ENCODE results near the gene IBA57. TPM values are rescaled to one million over a fixed set of nuclear protein-coding genes. Genes with fewer than 3 reads are reported as not detected.
A peak's percentile ranks its signal among the peaks of the same experiment; 100 is the strongest.

The IBA57 gene
- total RNA-seq, 1 donor = 4.7 TPM

DNA sequence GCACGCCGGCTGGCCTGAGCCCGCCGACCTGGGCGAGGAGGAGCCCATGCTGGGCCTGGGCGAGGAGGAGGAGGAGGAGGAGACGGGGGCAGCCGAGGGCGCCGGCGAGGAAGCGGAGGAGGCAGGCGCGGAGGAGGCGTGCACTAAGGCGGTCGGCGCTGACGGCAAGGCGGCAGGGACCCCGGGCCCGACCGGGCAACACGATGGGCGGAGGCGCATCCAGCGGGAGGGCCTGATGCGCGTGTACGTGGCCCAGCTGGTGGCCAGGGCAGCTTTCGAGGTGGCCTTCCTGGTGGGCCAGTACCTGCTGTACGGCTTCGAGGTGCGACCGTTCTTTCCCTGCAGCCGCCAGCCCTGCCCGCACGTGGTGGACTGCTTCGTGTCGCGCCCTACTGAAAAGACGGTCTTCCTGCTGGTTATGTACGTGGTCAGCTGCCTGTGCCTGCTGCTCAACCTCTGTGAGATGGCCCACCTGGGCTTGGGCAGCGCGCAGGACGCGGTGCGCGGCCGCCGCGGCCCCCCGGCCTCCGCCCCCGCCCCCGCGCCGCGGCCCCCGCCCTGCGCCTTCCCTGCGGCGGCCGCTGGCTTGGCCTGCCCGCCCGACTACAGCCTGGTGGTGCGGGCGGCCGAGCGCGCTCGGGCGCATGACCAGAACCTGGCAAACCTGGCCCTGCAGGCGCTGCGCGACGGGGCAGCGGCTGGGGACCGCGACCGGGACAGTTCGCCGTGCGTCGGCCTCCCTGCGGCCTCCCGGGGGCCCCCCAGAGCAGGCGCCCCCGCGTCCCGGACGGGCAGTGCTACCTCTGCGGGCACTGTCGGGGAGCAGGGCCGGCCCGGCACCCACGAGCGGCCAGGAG is 7.2 kb upstream of the IBA57 start:
- no peaks in the 10 kb centered on the region for H3K9me3 ChIP-seq (ENCODE audit: low read depth, low read length)
- no peak overlapping the region for H3K4me3 ChIP-seq (ENCODE audit: low read length)
- peaks cover 18% of the 10 kb centered on the region for H3K4me1 ChIP-seq (ENCODE audit: insufficient read depth, low read length)
- H3K27me3 ChIP-seq (ENCODE audit: insufficient read depth, low read length) = no peaks in the 10 kb centered on the region

DNA sequence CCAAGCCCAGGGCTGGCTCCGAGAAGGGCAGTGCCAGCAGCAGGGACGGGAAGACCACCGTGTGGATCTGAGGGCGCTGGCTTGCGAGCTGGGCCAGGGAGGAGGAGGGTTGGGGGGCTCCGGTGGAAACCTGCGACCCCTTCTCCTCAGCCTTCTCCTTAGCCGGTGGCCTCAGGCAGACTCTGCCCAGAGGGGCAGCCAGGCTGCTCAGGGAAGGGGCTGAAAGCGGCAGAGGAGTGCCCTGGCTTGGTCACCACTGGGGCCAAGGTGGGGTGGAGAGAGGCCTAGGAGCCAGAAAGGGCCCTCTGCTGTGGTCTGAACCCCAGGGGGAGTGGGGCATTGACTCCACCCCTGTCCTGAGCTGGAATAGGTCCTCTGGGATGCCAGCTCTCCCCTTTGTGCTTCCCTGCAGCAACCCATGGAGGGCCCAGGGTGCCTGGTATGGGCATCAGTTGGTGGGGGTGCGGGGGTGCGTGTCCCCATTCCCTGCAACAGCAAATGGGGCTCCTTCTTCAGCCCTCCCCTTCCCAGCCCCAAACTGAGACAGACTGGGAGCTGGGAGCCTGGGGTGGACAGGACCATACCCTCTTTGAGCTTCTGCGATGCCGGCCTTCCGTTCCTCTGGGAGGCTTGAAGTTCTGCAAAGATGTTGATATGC is 6.5 kb upstream of the IBA57 start:
- no peaks in the 10 kb centered on the region for H3K9me3 ChIP-seq (ENCODE audit: low read depth, low read length)
- H3K4me1 ChIP-seq (ENCODE audit: insufficient read depth, low read length) = peaks cover 20% of the 10 kb centered on the region
- H3K4me3 ChIP-seq (ENCODE audit: low read length) = no peak overlapping the region
- no peaks in the 10 kb centered on the region for H3K27me3 ChIP-seq (ENCODE audit: insufficient read depth, low read length)

DNA sequence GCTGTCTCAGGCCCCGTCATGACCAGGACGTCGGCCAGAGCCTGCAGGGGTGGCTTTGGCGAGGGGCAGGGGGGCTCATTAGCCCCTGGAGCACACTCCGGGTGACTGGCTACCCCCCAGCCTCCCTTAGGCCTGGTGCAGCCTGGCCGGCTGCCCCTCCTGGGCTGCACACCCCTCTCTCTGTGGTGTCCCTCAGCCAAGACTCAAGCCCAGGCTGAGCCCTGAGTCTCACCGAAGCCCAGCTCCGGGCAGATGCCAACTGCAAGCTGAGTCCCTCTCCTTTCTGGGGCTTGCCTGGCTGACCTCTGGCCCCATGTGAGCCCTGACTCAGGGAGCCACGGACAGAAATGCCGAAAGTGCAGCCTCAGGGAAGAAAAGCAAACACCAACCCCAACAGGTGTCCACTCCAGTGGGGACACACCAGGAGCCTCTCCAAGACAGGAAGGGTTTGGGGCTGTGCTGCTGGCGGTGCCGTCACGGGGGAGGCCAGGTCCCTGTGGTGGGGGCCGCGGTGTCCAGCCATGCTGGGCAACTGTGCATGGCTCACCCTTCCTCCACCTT is 5.3 kb upstream of the IBA57 start:
- H3K4me3 ChIP-seq (ENCODE audit: low read length) = no peak overlapping the region
- H3K27me3 ChIP-seq (ENCODE audit: insufficient read depth, low read length) = no peaks in the 10 kb centered on the region
- H3K9me3 ChIP-seq (ENCODE audit: low read depth, low read length) = no peaks in the 10 kb centered on the region
- peaks cover 31% of the 10 kb centered on the region for H3K4me1 ChIP-seq (ENCODE audit: insufficient read depth, low read length)

DNA sequence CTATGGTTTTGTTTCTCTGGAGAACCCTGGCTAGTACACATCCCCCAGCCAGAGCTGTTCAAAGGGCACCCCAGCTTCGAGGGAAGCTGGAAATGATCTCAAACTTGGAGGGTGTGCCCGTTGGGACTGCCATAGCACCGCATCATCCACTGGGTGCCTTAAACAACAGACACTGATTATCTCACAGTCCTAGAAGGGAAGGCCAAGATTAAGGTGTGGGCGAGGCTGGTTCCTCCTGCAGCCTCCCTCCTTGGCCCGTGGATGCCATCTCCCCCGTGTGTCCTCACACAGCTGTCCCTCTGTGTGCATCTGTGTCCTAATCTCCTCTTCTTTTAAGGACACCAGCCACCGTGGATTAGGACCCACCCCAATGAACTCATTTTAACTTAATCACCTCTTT is 4.2 kb upstream of the IBA57 start:
- H3K4me1 ChIP-seq (ENCODE audit: insufficient read depth, low read length) = peaks cover 33% of the 10 kb centered on the region
- no peak overlapping the region for H3K4me3 ChIP-seq (ENCODE audit: low read length)
- H3K9me3 ChIP-seq (ENCODE audit: low read depth, low read length) = no peaks in the 10 kb centered on the region
- no peaks in the 10 kb centered on the region for H3K27me3 ChIP-seq (ENCODE audit: insufficient read depth, low read length)

DNA sequence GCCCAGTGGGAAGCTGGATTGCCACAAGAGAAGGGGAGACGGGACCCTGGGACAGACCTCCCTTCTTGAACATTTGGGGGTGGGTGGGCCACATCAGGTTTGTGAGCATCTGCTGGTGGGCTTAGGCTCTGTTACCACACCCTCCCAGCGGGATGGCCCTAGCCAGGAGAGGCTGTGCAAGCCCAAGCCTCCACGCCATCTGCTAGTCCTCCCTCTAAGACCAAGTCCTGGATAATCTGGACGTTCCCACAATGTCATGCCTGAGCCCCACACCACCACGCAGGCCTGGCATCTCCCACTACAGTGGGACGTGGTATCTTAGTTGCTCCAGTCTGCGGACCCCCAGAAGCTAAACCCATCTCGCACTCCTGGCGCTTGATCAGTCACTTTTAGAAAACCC is 3.7 kb upstream of the IBA57 start:
- Histone ChIP-seq H3K27me3 (ENCODE audit: insufficient read depth, low read length) (no peaks in the 10 kb centered on the region), H3K4me1 (ENCODE audit: insufficient read depth, low read length) (peaks cover 38% of the 10 kb centered on the region), H3K9me3 (ENCODE audit: low read depth, low read length) (no peaks in the 10 kb centered on the region), H3K4me3 (ENCODE audit: low read length) (no peak overlapping the region)

DNA sequence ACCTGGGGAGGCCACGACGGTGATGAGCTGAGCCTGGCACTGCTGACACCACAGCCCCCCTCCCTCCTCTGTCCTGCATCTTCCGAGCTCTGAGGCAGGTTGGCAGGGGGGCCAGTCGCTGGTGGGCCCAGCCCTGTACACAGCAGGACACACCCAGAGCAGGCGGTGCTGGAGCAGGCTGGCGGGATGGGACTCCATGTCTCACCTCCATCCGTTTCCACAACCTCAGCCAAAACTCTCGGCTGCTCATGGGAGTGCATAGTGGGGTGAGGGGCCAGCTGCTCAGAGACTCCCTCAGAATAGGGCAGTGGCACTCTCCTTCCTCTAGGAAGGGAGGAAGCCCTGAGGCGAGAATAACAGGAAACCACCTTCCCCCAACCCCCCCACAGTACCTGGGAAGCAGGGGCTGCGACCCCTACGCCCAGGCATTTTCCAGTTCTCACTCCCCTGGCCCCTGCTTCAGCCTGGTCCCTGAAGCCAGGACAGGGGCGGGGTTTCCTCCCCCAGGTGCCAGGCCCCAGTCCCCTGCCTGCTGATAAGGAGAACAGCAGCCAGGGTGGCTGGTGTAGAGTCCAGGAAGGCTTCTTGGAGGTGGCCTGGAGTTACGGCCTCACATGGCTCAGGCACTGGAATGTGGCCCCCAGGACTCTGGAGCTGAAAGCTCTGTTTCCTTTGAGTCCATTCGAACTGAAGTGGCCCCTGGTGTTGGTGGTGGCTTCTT is 3.2 kb upstream of the IBA57 start:
- Histone ChIP-seq H3K4me3 (ENCODE audit: low read length) (no peak overlapping the region), H3K27me3 (ENCODE audit: insufficient read depth, low read length) (no peaks in the 10 kb centered on the region), H3K4me1 (ENCODE audit: insufficient read depth, low read length) (peaks cover 40% of the 10 kb centered on the region), H3K9me3 (ENCODE audit: low read depth, low read length) (no peaks in the 10 kb centered on the region)

DNA sequence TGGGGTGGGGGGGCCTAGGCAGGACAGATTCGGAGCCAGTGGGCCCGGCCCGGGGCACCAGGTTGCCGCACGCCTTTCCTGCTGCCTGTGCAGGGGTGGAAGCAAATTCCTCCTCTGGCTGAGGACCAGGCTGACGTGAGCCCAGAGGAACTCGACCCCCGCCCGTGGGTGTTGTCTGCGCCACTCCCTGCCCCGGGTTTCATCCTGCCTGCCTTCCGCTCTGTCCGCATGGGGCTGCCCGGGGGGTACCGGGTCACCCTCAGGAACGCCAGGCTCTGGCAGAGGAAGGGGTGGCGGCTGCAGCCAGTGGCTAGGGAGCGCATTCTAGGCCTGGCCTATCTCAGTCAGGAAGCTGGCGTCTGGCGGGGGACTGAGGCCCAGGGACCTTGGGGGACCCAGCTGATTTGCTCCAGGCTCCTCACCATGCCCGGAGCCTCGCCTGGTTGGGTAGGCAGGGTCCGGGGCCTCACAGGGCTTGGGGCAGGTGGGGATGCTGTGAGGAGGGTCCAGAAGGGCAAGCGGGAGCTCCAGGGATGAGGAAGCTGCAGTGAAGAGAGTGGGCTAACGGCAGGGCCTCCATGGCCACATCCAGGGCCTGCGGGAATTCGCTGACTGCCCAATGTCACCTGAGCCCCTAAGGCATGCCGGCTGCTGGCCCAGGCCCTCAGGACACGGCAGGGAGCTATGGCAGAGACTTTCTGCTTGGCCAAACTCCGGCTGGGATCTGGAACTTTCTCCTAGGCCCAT is 2.4 kb upstream of the IBA57 start:
- H3K4me1 ChIP-seq (ENCODE audit: insufficient read depth, low read length) = peaks cover 40% of the 10 kb centered on the region
- H3K9me3 ChIP-seq (ENCODE audit: low read depth, low read length) = no peaks in the 10 kb centered on the region
- no peak overlapping the region for H3K4me3 ChIP-seq (ENCODE audit: low read length)
- H3K27me3 ChIP-seq (ENCODE audit: insufficient read depth, low read length) = no peaks in the 10 kb centered on the region

DNA sequence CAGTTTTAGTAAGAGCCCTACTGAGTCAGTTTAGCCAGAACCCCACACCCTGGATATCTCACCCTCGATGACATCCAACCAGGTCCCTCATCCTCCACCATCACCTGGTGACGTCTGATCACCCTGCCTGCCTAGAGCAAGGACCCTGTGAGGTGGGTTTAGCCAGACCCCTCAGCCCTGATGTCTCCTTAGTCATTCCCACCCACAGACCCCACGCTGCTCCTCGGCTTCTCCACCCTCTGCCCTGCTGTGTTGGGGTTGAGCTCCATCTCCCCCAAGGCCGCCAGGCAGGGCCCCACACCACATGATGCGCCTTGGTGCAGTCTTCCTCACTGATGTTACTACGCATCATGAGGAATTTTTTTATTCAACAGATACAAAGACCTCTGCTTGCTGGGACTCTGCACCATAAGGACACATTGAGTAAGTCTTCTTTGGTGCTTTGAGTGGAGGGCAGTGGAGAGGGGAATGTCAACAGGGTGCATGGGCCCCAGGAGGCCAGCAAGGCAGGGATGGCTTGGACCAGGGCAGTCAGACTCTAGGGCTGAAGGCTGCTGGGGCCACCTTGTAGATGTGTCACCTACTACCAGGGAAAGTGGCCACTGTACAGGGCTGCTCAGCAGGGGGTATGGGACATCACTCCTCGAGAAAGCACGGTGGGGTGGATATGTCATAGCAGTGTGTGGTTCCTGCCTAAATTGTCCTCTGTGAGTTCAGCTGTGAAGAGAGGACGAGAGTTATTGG is 1.7 kb upstream of the IBA57 start:
- Histone ChIP-seq H3K4me1 (ENCODE audit: insufficient read depth, low read length) (peaks cover 40% of the 10 kb centered on the region), H3K4me3 (ENCODE audit: low read length) (no peak overlapping the region), H3K27me3 (ENCODE audit: insufficient read depth, low read length) (no peaks in the 10 kb centered on the region), H3K9me3 (ENCODE audit: low read depth, low read length) (no peaks in the 10 kb centered on the region)

DNA sequence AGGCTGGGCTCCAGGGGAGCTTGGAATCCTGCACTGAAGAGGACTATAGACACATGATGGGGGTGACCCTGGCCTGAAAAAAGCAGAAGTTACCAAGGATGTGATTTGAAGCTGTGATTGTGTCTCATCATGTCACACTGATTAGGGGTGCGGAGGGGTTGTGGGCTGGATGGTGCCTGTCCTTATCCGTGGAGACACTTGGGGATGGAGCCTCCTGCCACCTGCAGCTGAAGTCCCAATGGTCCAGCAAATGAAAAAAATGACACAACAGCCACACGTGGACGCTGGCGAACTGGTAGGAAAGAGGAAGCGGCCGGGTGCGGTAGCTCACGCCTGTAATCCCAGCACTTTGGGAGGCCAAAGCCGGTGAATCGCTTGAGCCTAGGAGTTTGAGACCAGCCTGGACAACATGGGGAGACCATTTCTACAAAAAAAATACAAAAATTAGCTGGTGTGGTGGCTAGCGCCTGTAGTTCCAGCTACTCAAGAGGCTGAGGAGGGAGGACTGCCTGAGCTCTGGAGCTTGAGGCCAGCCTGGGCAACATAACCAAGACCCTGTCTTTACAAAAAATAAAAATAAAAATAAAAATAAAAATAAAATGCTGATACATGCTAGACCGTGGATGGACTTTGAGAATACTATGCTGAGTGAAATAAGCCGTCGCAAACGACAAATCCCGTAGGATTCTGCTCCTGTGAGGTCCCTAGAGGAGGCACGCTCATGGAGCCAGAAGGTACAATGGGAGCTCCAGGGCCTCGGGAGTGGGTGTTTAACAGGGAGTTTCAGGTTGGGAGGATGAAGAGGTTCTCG is 838 bp upstream of the IBA57 start:
- peaks cover 40% of the 10 kb centered on the region for H3K4me1 ChIP-seq (ENCODE audit: insufficient read depth, low read length)
- H3K9me3 ChIP-seq (ENCODE audit: low read depth, low read length) = no peaks in the 10 kb centered on the region
- H3K27me3 ChIP-seq (ENCODE audit: insufficient read depth, low read length) = no peaks in the 10 kb centered on the region
- H3K4me3 ChIP-seq (ENCODE audit: low read length) = peak overlapping the region; percentile 50

DNA sequence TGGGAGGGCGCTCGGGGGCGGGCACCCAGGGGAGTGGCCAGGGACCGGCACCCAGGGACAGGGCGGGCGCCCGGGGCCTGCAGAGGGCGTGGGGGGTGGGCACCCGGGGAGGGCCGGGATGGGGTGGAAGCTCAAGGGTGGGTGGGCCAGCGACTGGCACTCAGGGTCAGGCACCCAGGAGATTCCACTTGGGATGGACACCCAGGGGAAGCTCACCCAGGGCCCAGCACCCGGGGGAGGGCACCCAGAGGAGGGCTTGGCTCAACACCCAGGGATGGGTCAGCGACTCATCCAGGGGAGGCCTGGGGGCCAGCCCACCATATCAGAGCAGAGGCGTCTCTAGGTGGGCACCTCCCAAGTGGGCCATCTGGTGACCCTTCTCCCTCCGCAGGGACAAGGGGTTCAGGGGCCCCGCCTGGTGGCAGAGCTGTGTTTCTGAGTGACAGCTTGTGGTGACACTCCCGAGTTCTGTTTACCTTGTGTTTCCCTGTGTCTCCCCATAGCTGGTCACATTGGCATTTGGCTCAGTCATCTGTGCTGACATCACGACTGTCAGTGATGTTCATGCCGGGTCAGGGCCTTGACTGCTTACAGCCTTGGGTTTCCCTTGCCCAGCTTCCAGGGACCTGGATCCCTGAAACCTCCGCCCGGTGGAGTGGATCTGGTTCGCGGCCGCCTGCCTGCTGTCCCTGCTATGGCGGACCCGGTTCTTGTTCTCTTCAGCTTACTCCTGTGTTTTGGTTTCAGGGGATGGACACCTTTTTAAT is 749 bp downstream of the IBA57 start:
- H3K27me3 ChIP-seq (ENCODE audit: insufficient read depth, low read length) = no peaks in the 10 kb centered on the region
- H3K9me3 ChIP-seq (ENCODE audit: low read depth, low read length) = no peaks in the 10 kb centered on the region
- peak overlapping the region; percentile 78 for H3K4me3 ChIP-seq (ENCODE audit: low read length)
- H3K4me1 ChIP-seq (ENCODE audit: insufficient read depth, low read length) = peaks cover 40% of the 10 kb centered on the region

DNA sequence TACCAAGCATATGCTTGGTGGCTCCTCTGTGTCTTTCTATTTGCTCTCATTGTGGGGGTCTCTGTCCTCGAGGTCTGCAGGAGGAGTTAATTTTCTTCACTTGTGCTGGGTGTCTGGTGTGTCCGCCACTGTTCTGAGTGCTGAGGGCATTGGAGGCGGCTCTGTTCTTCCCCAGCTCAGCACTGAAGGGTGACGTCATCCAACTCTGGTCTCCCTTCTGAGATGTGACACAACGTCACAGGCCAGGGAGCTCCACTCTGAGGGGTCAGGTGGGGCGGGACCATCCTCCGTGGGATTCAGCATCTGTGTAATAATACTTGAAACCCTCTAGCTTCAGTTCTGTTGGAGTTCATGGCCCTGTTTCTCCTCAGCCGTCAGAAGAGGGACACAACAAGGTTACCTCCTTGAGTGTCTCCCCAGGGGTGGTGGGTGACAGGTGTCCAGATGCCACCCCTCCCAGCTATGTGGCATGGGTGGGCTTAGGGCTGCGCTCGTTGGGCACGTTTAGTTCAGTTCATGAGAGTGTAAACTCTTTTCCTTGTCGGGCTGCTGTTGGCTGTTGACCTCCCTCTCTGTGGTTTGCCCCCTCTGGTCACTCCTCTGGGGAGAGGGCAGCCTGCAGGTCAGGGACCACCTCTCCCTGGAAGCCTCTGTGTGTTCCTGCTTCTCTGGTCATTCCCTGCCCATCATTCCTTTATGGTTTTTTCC is 3.1 kb downstream of the IBA57 start:
- H3K27me3 ChIP-seq (ENCODE audit: insufficient read depth, low read length) = no peaks in the 10 kb centered on the region
- peaks cover 21% of the 10 kb centered on the region for H3K4me1 ChIP-seq (ENCODE audit: insufficient read depth, low read length)
- no peak overlapping the region for H3K4me3 ChIP-seq (ENCODE audit: low read length)
- H3K9me3 ChIP-seq (ENCODE audit: low read depth, low read length) = no peaks in the 10 kb centered on the region

DNA sequence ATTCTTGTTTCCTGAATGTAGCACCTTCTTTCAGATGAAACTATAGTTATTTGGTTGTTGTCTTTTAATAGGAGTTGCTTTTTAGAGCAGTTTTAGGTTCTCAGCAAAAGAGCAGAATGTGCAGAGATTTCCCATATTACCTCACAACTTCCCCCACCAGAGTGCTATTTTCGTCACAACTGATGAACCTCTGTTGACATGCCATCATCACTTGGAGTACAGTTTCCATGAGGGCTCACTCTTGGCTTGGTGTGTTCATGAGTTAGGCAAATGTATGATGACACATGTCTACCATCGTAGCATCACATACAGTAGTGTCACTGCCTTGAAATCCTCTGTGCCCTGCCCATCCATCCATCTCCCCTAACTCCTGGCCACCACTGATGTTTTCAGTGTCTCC is 3.7 kb downstream of the IBA57 start:
- Histone ChIP-seq H3K4me3 (ENCODE audit: low read length) (no peak overlapping the region), H3K27me3 (ENCODE audit: insufficient read depth, low read length) (no peaks in the 10 kb centered on the region), H3K4me1 (ENCODE audit: insufficient read depth, low read length) (peaks cover 18% of the 10 kb centered on the region), H3K9me3 (ENCODE audit: low read depth, low read length) (no peaks in the 10 kb centered on the region)
